Activated T-cell treated with anti-CD3 and anti-CD28 coated beads, Interleukin-2, amount 50 U/mL, for 48 hours (primary cell): ENCODE data around the gene GRIK5.
A peak's percentile ranks its signal among the peaks of the same experiment; 100 is the strongest.

Source experiments
- DNase-seq, 2 experiments: peaks; one replicate each; pipeline ENCODE4 v3.0.0-alpha.2; 2020

Gene GRIK5

GRCh38 chr19:42075616-42076379, 5.8 kb upstream of the GRIK5 start, which contains the start of gene ZNF574:
TSS of gene ZNF574 (plus strand) at chr19:42076166. CDS start at chr19:42078607, 2,441 bp downstream.
- peak; percentile 98 to 99 for DNase-seq

GRCh38 chr19:42075364-42075615, 5.3 kb upstream of the GRIK5 start:
- no peak for DNase-seq

GRCh38 chr19:42074513-42075363, 4.7 kb upstream of the GRIK5 start:
- peak; percentile 51 to 53 for DNase-seq

- no peak for DNase-seq
Measured at GRCh38 chr19:42071247-42071646, 1.2 kb upstream of the GRIK5 start.

GRCh38 chr19:42068756-42069571, 1.0 kb downstream of the GRIK5 start:
- DNase-seq: no peak

GRCh38 chr19:42068361-42068755, 1.6 kb downstream of the GRIK5 start:
- no peak for DNase-seq

- no peak for DNase-seq
Measured at GRCh38 chr19:42067315-42067888, 2.6 kb downstream of the GRIK5 start.

GRCh38 chr19:42066075-42066754, 3.8 kb downstream of the GRIK5 start:
- no peak for DNase-seq

- DNase-seq: no peak
Measured at GRCh38 chr19:42065511-42065910, 4.5 kb downstream of the GRIK5 start.

- DNase-seq: no peak
Measured at GRCh38 chr19:42065051-42065450, 5.0 kb downstream of the GRIK5 start.

- no peak for DNase-seq
Measured at GRCh38 chr19:42064432-42064831, 5.6 kb downstream of the GRIK5 start.

GRCh38 chr19:42062381-42062780, 7.6 kb downstream of the GRIK5 start:
- no peak for DNase-seq

GRCh38 chr19:42060117-42060516, 9.9 kb downstream of the GRIK5 start:
- no peak for DNase-seq

GRCh38 chr19:42059196-42059595, 10.8 kb downstream of the GRIK5 start:
- DNase-seq: no peak

- DNase-seq: no peak
Measured at GRCh38 chr19:42057846-42058245, 12.2 kb downstream of the GRIK5 start.

GRCh38 chr19:42054205-42054604, 15.8 kb downstream of the GRIK5 start:
- DNase-seq: no peak

- DNase-seq: no peak
Measured at GRCh38 chr19:42053037-42053935, 16.7 kb downstream of the GRIK5 start.

- DNase-seq: no peak
Measured at GRCh38 chr19:42052241-42052863, 17.7 kb downstream of the GRIK5 start.

- peak; percentile 65 to 75 for DNase-seq
Measured at GRCh38 chr19:42051166-42052115, 18.6 kb downstream of the GRIK5 start.

GRCh38 chr19:42048992-42049391, 21.0 kb downstream of the GRIK5 start:
- no peak for DNase-seq
